HepG2 (cell line): ENCODE results near the gene KATNAL2. TPM values are rescaled to one million over a fixed set of nuclear protein-coding genes. Genes with fewer than 3 reads are reported as not detected.

Source experiments
- ATAC-seq: fragments of 200-7000 bp; cut with Tn5 transposase; 3 replicates; pipeline ENCODE4 v1.9.1; 2020; ENCODE audit warnings: mild to moderate bottlenecking, moderate library complexity
- BruUV-seq: library from RNA; stranded (reverse); fragments of 400-500 nt; replicated peaks from 2 replicates; lab custom pipeline; 2021; lab: Mats Ljungman, UMichigan
- CTCF ChIA-PET: fragments of 300-600 bp; formaldehyde crosslinking; extraction: SDS; loops from one replicate; lab custom pipeline; 2021; ENCODE audit warnings: low total read pairs, inconsistent platforms, low intra/inter-chr PET ratio; lab: Yijun Ruan, JAX
- POLR2A ChIA-PET: fragments of 350-600 bp; sonication (Branson Sonifier 250); formaldehyde crosslinking; loops from one replicate; lab custom pipeline; 2020; ENCODE audit warnings: antibody characterized with exemption, inconsistent platforms; lab: Yijun Ruan, JAX
- DNase-seq: peaks from one replicate; pipeline ENCODE4 v3.0.0-alpha.2; 2015; ENCODE audit warnings: low spot score
- FAIRE-seq: peaks from 3 replicates; lab custom pipeline; 2011; peaks lifted over from hg19 to GRCh38; lab: Jason Lieb, UNC
- H2AFZ ChIP-seq: one replicate; pipeline ENCODE4 v1.6.1; 2011; ENCODE audit warnings: low read length, inconsistent platforms
- H3K27ac ChIP-seq: fragments of 300-600 bp; 3 replicates; pipeline ENCODE4 v1.8.0; 2011; ENCODE audit warnings: mixed run types, mild to moderate bottlenecking, mixed read lengths, low read length, inconsistent platforms; ENCODE audit not compliant: insufficient read depth; ENCODE audit errors: extremely low read length
- H3K27me3 ChIP-seq, 2 experiments: fragments of 200-600 bp in 1 of 2; 2 replicates in 1 of 2; 3 replicates in 1 of 2; pipeline versions ENCODE4 v1.6.0 to v1.8.0; 2011; ENCODE audit warnings: low read length in 2 of 2, mild to moderate bottlenecking in 2 of 2, moderate library complexity in 2 of 2, inconsistent platforms in 1 of 2; ENCODE audit not compliant: insufficient read depth in 2 of 2, control insufficient read depth in 1 of 2
- H3K36me3 ChIP-seq, 2 experiments: fragments of 200-600 bp in 1 of 2; replicated peaks in 1 of 2; 2 replicates in 1 of 2; 3 replicates in 1 of 2; pipeline versions ENCODE4 v1.5.1 to v1.8.0; 2011; ENCODE audit warnings: low read length in 2 of 2, inconsistent platforms in 1 of 2; ENCODE audit not compliant: insufficient read depth in 2 of 2, control insufficient read depth in 1 of 2
- H3K4me1 ChIP-seq: 2 replicates; pipeline ENCODE4 v1.5.1; 2012; ENCODE audit warnings: low read length, inconsistent platforms; ENCODE audit not compliant: insufficient read depth
- H3K4me2 ChIP-seq: 2 replicates; pipeline ENCODE4 v1.6.0; 2011; ENCODE audit warnings: low read depth, low read length, inconsistent platforms
- H3K4me3 ChIP-seq, 3 experiments: fragments of 200-600 bp in 1 of 3; sonication (generic), shearing (Covaris generic) in 1 of 3; replicated peaks in 1 of 3; 2 replicates each; pipeline ENCODE4 v1.5.1; 2011 to 2016; ENCODE audit warnings: low read length in 3 of 3, inconsistent platforms in 2 of 3, low read depth in 2 of 3, mild to moderate bottlenecking in 2 of 3, control low read depth in 1 of 3, mixed read lengths in 1 of 3; ENCODE audit not compliant: insufficient read depth in 1 of 3
- H3K79me2 ChIP-seq: one replicate; pipeline ENCODE4 v1.6.1; 2011; ENCODE audit warnings: low read length, inconsistent platforms; ENCODE audit not compliant: insufficient read depth
- H3K9ac ChIP-seq: 2 replicates; pipeline ENCODE4 v1.6.0; 2011; ENCODE audit warnings: mild to moderate bottlenecking, low read depth, low read length, inconsistent platforms; ENCODE audit not compliant: insufficient read depth
- H3K9me3 ChIP-seq: 2 replicates; pipeline ENCODE4 v1.5.1; 2012; ENCODE audit warnings: mild to moderate bottlenecking, low read length
- H4K20me1 ChIP-seq: 2 replicates; pipeline ENCODE4 v1.6.0; 2011; ENCODE audit warnings: inconsistent platforms, mild to moderate bottlenecking, low read length, moderate library complexity; ENCODE audit not compliant: insufficient read depth
- CCDC6 ChIP-seq: sonication (generic); formaldehyde crosslinking; IDR thresholded peaks from 2 replicates; pipeline ENCODE4 v1.8.1; 2022; ENCODE audit warnings: mild to moderate bottlenecking, missing genetic modification reagents, moderate library complexity
- JDP2 ChIP-seq: sonication (generic); formaldehyde crosslinking; IDR thresholded peaks from 2 replicates; pipeline ENCODE4 v1.8.1; 2022; ENCODE audit warnings: missing genetic modification reagents, borderline replicate concordance
- NR0B2 ChIP-seq: sonication (generic); formaldehyde crosslinking; IDR thresholded peaks from 2 replicates; pipeline ENCODE4 v1.4.0; 2020; ENCODE audit warnings: mild to moderate bottlenecking, missing genetic modification reagents
- PHF5A ChIP-seq: IDR thresholded peaks from one replicate; pipeline ENCODE4 v1.6.1; 2018; ENCODE audit warnings: low read depth, missing genetic modification reagents; ENCODE audit not compliant: unreplicated experiment
- PITX1 ChIP-seq: sonication (generic); formaldehyde crosslinking; IDR thresholded peaks from 2 replicates; pipeline ENCODE4 v1.5.1; 2020; ENCODE audit warnings: mild to moderate bottlenecking, missing genetic modification reagents
- SMC3 ChIP-seq: IDR thresholded peaks from 2 replicates; pipeline ENCODE4 v1.6.1; 2011; ENCODE audit warnings: low read length, improper control_type of control experiment
- TAF1 ChIP-seq: sonication (generic); formaldehyde crosslinking; IDR thresholded peaks from 2 replicates; pipeline ENCODE4 v1.4.0; 2020; ENCODE audit warnings: missing genetic modification reagents
- THAP11 ChIP-seq: IDR thresholded peaks from 2 replicates; pipeline ENCODE4 v1.6.1; 2016; ENCODE audit warnings: missing biosample characterization, missing genetic modification reagents
- WIZ ChIP-seq: sonication (generic); formaldehyde crosslinking; IDR thresholded peaks from 2 replicates; pipeline ENCODE4 v1.5.1; 2020; ENCODE audit warnings: mild to moderate bottlenecking, missing genetic modification reagents
- ZNF160 ChIP-seq: sonication (generic); formaldehyde crosslinking; IDR thresholded peaks from 2 replicates; pipeline ENCODE4 v1.8.0; 2022; ENCODE audit warnings: mild to moderate bottlenecking, inconsistent platforms, missing genetic modification reagents
- ZNF20 ChIP-seq: sonication (generic); formaldehyde crosslinking; IDR thresholded peaks from 2 replicates; pipeline ENCODE4 v1.4.0; 2020; ENCODE audit warnings: mild to moderate bottlenecking, moderate library complexity, missing genetic modification reagents
- ZNF530 ChIP-seq: sonication (generic); formaldehyde crosslinking; IDR thresholded peaks from 2 replicates; pipeline ENCODE4 v1.5.0; 2020; ENCODE audit warnings: low read depth, mild to moderate bottlenecking, missing genetic modification reagents
- ZNF550 ChIP-seq: sonication (generic); formaldehyde crosslinking; IDR thresholded peaks from 2 replicates; pipeline ENCODE4 v1.4.0; 2020; ENCODE audit warnings: mild to moderate bottlenecking, missing genetic modification reagents, borderline replicate concordance
- ZNF558 ChIP-seq: sonication (generic); formaldehyde crosslinking; IDR thresholded peaks from 2 replicates; pipeline ENCODE4 v1.9.0; 2022; ENCODE audit warnings: mild to moderate bottlenecking, missing genetic modification reagents, borderline replicate concordance
- ZNF709 ChIP-seq: sonication (generic); formaldehyde crosslinking; IDR thresholded peaks from 2 replicates; pipeline ENCODE4 v1.5.0; 2020; ENCODE audit warnings: mild to moderate bottlenecking, missing genetic modification reagents
- ZNF768 ChIP-seq: sonication (generic); formaldehyde crosslinking; IDR thresholded peaks from 2 replicates; pipeline ENCODE4 v1.4.0; 2020; ENCODE audit warnings: missing genetic modification reagents
- ZNF780A ChIP-seq: sonication (generic); formaldehyde crosslinking; IDR thresholded peaks from 2 replicates; pipeline ENCODE4 v1.8.0; 2022; ENCODE audit warnings: mild to moderate bottlenecking, missing genetic modification reagents, moderate library complexity
- ZNF792 ChIP-seq: IDR thresholded peaks from 2 replicates; pipeline ENCODE4 v1.6.1; 2016
- WGBS: methylation state at CpG from one replicate; pipeline ENCODE4 v1.1.6; 2017; ENCODE audit warnings: low lambda C conversion rate; 5-methylcytosine and 5-hydroxymethylcytosine counted together
- in situ Hi-C: cut with HindIII; loops from 2 replicates; pipeline ENCODE4 v1.10.0; 2017; ENCODE audit warnings: low pct_unique_long_range_greater_than_20kb; ENCODE audit not compliant: extremely low pct_ligation_motif_present
- intact Hi-C: fragments of 100-400 bp; cut with micrococcal nuclease; formaldehyde crosslinking; loops from one replicate; pipeline ENCODE4 v1.10.0; 2022; ENCODE audit not compliant: unreplicated experiment
- polyA plus RNA-seq, 8 experiments: library from polyadenylated mRNA; depleted of rRNA in 3 of 8; stranded (reverse) in 7 of 8; unstranded in 1 of 8; fragments of >200 nt; fragmentation: Illumina TruSeq in 4 of 8; extraction: Trizol in 4 of 8; gene quantifications; 2 replicates each; pipeline versions ENCODE4 v1.2.1 to v1.2.3, GENCODE V29; 2011 to 2016; ENCODE audit warnings: low read depth in 4 of 8, missing spikeins in 1 of 8, mixed read lengths in 1 of 8; ENCODE audit not compliant: insufficient read depth in 1 of 8
- total RNA-seq, 5 experiments: library from RNA; depleted of rRNA; stranded (reverse); fragments of >200 nt; fragmentation: Illumina TruSeq; extraction: Trizol; gene quantifications; 2 replicates each; pipeline ENCODE4 v1.2.3, GENCODE V29; 2016; ENCODE audit warnings: low read depth in 1 of 5
- TF ChIP-seq, protein P1 (sequence below): IDR thresholded peaks from 2 replicates; pipeline ENCODE4 v1.6.1; 2016; ENCODE audit warnings: low read depth, control low read depth
- TF ChIP-seq, protein P2 (sequence below): sonication (generic); formaldehyde crosslinking; IDR thresholded peaks from 2 replicates; pipeline ENCODE4 v1.5.0; 2020; ENCODE audit warnings: missing genetic modification reagents

KATNAL2 gene
- total and polyA plus RNA-seq, 2 of the 13 experiments (the other 11 are each of a cell fraction or from before 2014, with no cell fraction given) = not detected

DNA sequence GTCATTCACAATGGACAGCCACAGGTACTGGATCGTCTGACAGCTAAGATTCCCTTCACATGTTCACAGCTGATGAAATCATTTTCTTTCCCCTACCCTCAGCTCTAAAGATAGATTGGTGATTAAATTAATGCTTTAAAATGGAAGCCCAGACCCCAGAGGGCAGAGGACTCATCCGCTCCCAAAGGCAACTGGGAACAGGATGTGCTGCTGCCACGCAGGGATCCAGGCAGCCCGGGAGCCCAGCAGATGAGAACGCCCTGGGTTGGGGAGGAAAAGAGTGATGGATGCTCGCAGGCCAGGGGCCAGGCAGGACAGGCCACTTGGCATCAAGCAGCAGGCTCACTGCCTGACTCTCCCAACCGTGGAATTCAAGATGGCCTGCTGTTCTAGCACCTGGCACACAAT lies 191.6 kb downstream of the KATNAL2 start:
- FAIRE-seq (no peak), DNase-seq (no peak), ATAC-seq (no peak)
- Histone ChIP-seq H3K36me3 (peaks cover 9 to 52% of the 10 kb centered on the region in 2 experiments), H3K9ac (no peak overlapping the region), H3K9me3 (no peaks in the 10 kb centered on the region), H2AFZ (no peak overlapping the region), H4K20me1 (no peaks in the 10 kb centered on the region), H3K27ac (no peak overlapping the region), H3K4me3 (no peak overlapping the region), H3K27me3 (no peaks in the 10 kb centered on the region), H3K79me2 (no peaks in the 10 kb centered on the region), H3K4me2 (no peak overlapping the region), H3K4me1 (no peaks in the 10 kb centered on the region)
- POLR2A ChIA-PET = no interaction called here
- BruUV-seq = no TSS peak
- WGBS = over 99% methylated on average over 7 of the region's 7 CpGs
- CTCF ChIA-PET = no interaction called here
- intact Hi-C loops (no loop called here), in situ Hi-C loops (no loop called here)
- TF ChIP-seq ZNF792 = no peak
- no peak for TF ChIP-seq TAF1 (CRISPR knock-in tag)
- no peak for TF ChIP-seq ZNF780A (CRISPR knock-in tag)
- TF ChIP-seq, protein P1, sequence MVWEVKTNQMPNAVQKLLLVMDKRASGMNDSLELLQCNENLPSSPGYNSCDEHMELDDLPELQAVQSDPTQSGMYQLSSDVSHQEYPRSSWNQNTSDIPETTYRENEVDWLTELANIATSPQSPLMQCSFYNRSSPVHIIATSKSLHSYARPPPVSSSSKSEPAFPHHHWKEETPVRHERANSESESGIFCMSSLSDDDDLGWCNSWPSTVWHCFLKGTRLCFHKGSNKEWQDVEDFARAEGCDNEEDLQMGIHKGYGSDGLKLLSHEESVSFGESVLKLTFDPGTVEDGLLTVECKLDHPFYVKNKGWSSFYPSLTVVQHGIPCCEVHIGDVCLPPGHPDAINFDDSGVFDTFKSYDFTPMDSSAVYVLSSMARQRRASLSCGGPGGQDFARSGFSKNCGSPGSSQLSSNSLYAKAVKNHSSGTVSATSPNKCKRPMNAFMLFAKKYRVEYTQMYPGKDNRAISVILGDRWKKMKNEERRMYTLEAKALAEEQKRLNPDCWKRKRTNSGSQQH (CRISPR knock-in tag) = no peak

GRCh38 chr18:47109720-47110119 lies 192.3 kb downstream of the KATNAL2 start:
- 95% methylated on average over 1 of the region's 1 CpG for WGBS
- FAIRE-seq = no peak
- no peak for TF ChIP-seq WIZ (CRISPR knock-in tag)
- TF ChIP-seq, protein P2, sequence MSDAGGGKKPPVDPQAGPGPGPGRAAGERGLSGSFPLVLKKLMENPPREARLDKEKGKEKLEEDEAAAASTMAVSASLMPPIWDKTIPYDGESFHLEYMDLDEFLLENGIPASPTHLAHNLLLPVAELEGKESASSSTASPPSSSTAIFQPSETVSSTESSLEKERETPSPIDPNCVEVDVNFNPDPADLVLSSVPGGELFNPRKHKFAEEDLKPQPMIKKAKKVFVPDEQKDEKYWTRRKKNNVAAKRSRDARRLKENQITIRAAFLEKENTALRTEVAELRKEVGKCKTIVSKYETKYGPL (CRISPR knock-in tag) = no peak
- no peak for TF ChIP-seq ZNF160 (CRISPR knock-in tag)
- TF ChIP-seq CCDC6 (CRISPR knock-in tag) = no peak
- no peak for TF ChIP-seq SMC3
- TF ChIP-seq PITX1 = no peak
- TF ChIP-seq THAP11 (CRISPR knock-in tag) = no peak
- no peak for TF ChIP-seq ZNF768 (CRISPR knock-in tag)
- no peak for TF ChIP-seq JDP2 (CRISPR knock-in tag)
- TF ChIP-seq ZNF20 = no peak
- no peak for TF ChIP-seq ZNF558 (CRISPR knock-in tag)
- TF ChIP-seq PHF5A (CRISPR knock-in tag) = no peak
- TF ChIP-seq NR0B2 (CRISPR knock-in tag) = no peak
- no peak for TF ChIP-seq ZNF709 (CRISPR knock-in tag)
- TF ChIP-seq ZNF530 (CRISPR knock-in tag) = no peak
- no peak for TF ChIP-seq ZNF550 (CRISPR knock-in tag)

More at GRCh38 chr18:47109720-47110119, 192.3 kb downstream of the KATNAL2 start:
- no peaks in the 10 kb centered on the region for H4K20me1 ChIP-seq
- no peaks in the 10 kb centered on the region for H3K9me3 ChIP-seq
- ChIA-PET POLR2A (no interaction called here), CTCF (no interaction called here)
- H3K79me2 ChIP-seq = no peaks in the 10 kb centered on the region
- ATAC-seq = no peak
- in situ Hi-C loops (no loop called here), intact Hi-C loops (no loop called here)
- DNase-seq = no peak
- H3K4me2 ChIP-seq = no peak overlapping the region
- H3K36me3 ChIP-seq = peaks cover 8 to 58% of the 10 kb centered on the region in 2 experiments
- no peaks in the 10 kb centered on the region for H3K4me1 ChIP-seq
- no TSS peak for BruUV-seq
- H3K27me3 ChIP-seq = no peaks in the 10 kb centered on the region
- H3K4me3 ChIP-seq = no peak overlapping the region
- H2AFZ ChIP-seq = no peak overlapping the region
- no peak overlapping the region for H3K27ac ChIP-seq
- H3K9ac ChIP-seq = no peak overlapping the region
